ENCODE measurements around the gene RALGAPB. TPM values are rescaled to one million over a fixed set of nuclear protein-coding genes. Genes with fewer than 3 reads are reported as not detected.
A peak's percentile ranks its signal among the peaks of the same experiment; 100 is the strongest.

RALGAPB gene
- total and polyA plus RNA-seq, 2 of the 13 experiments (the other 11 are each of a cell fraction or from before 2014, with no cell fraction given) = 17.6 to 30.6 TPM

DNA sequence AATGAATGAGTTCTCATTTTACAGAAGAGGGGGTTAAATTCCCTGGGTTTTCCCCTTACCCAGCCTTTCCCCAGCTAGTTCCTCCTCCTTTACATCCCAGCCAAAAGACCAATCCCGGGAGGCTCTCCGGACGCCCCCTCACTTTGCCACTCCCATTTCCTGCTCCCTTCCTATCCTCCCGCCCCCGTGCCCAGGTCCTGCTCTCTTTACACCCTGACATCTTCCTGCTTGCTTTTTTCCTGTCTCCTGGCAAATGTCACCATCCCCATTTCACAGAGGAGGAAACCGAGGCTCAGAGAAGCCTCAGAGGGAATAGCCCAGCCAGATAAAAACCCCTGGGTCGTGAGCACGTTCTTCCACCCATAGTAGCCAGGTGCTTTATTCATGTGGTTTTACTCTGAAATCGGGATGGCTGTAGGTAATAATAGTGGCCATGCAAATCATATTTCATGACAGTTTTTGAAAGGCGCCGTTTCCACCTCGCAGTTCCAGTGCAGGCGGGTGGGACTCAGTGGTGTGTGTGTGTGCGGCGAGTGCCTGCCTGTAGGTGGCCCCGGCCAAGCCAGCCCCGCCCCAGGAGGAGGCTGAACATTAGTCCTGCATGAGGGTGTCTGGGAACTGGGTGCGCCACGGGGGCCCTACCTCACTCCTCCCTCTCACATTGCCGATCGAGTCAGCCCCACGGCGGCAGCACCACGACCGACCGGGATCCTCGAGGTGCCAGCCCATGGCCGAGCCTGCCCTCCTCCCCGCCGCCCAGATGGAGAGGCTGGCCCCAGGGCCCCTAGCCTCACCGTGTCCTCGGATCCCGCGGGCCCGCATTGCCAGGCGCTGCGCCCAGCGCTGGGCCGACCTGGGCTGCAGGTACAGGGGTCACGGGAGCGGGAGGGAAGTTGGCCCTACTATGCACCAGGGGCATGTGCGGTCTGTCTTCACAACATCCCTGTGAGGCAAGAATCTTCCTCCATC, 128.9 kb downstream of the RALGAPB start, which contains the start of gene ARHGAP40 (continued):
- TF ChIP-seq IRF1 (CRISPR knock-in tag; IDR thresholded peaks at IDR 0.05; ENCODE audit: low read depth) = no peak
- TF ChIP-seq ZMYM3 (CRISPR knock-in tag; IDR thresholded peaks at IDR 0.05) = peak; percentile 84
- TF ChIP-seq MTF1 (CRISPR knock-in tag; IDR thresholded peaks at IDR 0.05) = no peak
- TF ChIP-seq ZBTB20 (CRISPR knock-in tag; IDR thresholded peaks at IDR 0.05; ENCODE audit: borderline replicate concordance, low read depth) = no peak
- TF ChIP-seq EZH2 (conservative IDR thresholded peaks at IDR 0.05; ENCODE audit: low read depth, low read length) = peak; percentile 92; the same call in 1 of the 2 replicates
- TF ChIP-seq, protein P1, sequence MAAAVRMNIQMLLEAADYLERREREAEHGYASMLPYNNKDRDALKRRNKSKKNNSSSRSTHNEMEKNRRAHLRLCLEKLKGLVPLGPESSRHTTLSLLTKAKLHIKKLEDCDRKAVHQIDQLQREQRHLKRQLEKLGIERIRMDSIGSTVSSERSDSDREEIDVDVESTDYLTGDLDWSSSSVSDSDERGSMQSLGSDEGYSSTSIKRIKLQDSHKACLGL (CRISPR knock-in tag; IDR thresholded peaks at IDR 0.05) = peak; percentile 70; the same call in 1 of the 2 replicates
- no peak for TF ChIP-seq TSC22D2 (CRISPR knock-in tag; IDR thresholded peaks at IDR 0.05; ENCODE audit: borderline replicate concordance)
- no peak for TF ChIP-seq RARG (CRISPR knock-in tag; IDR thresholded peaks at IDR 0.05; ENCODE audit: low read depth)
- 0 out of 2 replicates have a peak, but pooled peaks have one; percentile 51 for TF ChIP-seq ZNF780A (CRISPR knock-in tag; IDR thresholded peaks at IDR 0.05)
- TF ChIP-seq, protein P2, sequence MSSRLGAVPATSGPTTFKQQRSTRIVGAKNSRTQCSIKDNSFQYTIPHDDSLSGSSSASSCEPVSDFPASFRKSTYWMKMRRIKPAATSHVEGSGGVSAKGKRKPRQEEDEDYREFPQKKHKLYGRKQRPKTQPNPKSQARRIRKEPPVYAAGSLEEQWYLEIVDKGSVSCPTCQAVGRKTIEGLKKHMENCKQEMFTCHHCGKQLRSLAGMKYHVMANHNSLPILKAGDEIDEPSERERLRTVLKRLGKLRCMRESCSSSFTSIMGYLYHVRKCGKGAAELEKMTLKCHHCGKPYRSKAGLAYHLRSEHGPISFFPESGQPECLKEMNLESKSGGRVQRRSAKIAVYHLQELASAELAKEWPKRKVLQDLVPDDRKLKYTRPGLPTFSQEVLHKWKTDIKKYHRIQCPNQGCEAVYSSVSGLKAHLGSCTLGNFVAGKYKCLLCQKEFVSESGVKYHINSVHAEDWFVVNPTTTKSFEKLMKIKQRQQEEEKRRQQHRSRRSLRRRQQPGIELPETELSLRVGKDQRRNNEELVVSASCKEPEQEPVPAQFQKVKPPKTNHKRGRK (CRISPR knock-in tag; IDR thresholded peaks at IDR 0.05) = no peak; the same call in 1 of the 2 replicates
- no peak for TF ChIP-seq MAF1 (CRISPR knock-in tag; IDR thresholded peaks at IDR 0.05; ENCODE audit: borderline replicate concordance)
- no peak for TF ChIP-seq RAD51 (IDR thresholded peaks at IDR 0.05; ENCODE audit: borderline replicate concordance)
- peak; percentile 61; the same call in 1 of the 2 replicates for TF ChIP-seq THAP9 (CRISPR knock-in tag; IDR thresholded peaks at IDR 0.05; ENCODE audit: borderline replicate concordance)
- TF ChIP-seq SETDB1 (CRISPR knock-in tag; IDR thresholded peaks at IDR 0.05; ENCODE audit: borderline replicate concordance) = no peak
- TF ChIP-seq ZNF737 (CRISPR knock-in tag; IDR thresholded peaks at IDR 0.05; ENCODE audit: borderline replicate concordance) = no peak
- 0 out of 2 replicates have a peak, but pooled peaks have one; percentile 10 for TF ChIP-seq ZNF619 (CRISPR knock-in tag; IDR thresholded peaks at IDR 0.05)
- TF ChIP-seq ZNF296 (CRISPR knock-in tag; conservative IDR thresholded peaks at IDR 0.05) = no peak
- no peak for TF ChIP-seq BORCS8-MEF2B (CRISPR knock-in tag; IDR thresholded peaks at IDR 0.05)
- TF ChIP-seq ZNF709 (CRISPR knock-in tag; IDR thresholded peaks at IDR 0.05) = no peak
- TF ChIP-seq ZNF549 (CRISPR knock-in tag; IDR thresholded peaks at IDR 0.05) = no peak
- TF ChIP-seq FOXC1 (CRISPR knock-in tag; IDR thresholded peaks at IDR 0.05; ENCODE audit: borderline replicate concordance) = no peak
